Epithelial cell of proximal tubule (primary cell): ENCODE data around the gene ZNF320. TPM values are rescaled to one million over a fixed set of nuclear protein-coding genes. Genes with fewer than 3 reads are reported as not detected.
"Not testable (repeated sequence)": the region's sequence is repeated elsewhere in the genome, so short reads cannot be mapped to it uniquely, and the experiment has no call there.

Source experiments
- DNase-seq: peaks from one replicate; pipeline ENCODE4 v3.0.0-alpha.2; 2011; ENCODE audit warnings: low read depth
- H3K4me3 ChIP-seq: 2 replicates; pipeline ENCODE4 v1.5.1; 2011; ENCODE audit warnings: low read depth, mild to moderate bottlenecking, low read length
- CTCF ChIP-seq: conservative IDR thresholded peaks from 2 replicates; pipeline ENCODE4 v1.5.1; 2012; ENCODE audit warnings: low read depth, mild to moderate bottlenecking, low read length
- total RNA-seq: library from RNA; depleted of rRNA; stranded (reverse); fragments of >200 nt; gene quantifications from 2 replicates; pipeline ENCODE4 v1.2.3, GENCODE V29; 2015

Gene ZNF320
- total RNA-seq, 1 donor from 2014 or later: 18.9 TPM

- no peak for DNase-seq
- no peak for TF ChIP-seq CTCF
- H3K4me3 ChIP-seq: peak overlapping the region; percentile 82
Observed at GRCh38 chr19:52898101-52898500, 666 bp upstream of the ZNF320 start.

GRCh38 chr19:52896431-52897137 lies 851 bp downstream of the ZNF320 start:
- TF ChIP-seq CTCF: no peak
- DNase-seq: no peak
- H3K4me3 ChIP-seq: peak overlapping the region; percentile 82

GRCh38 chr19:52891336-52891735 lies 6.1 kb downstream of the ZNF320 start:
- H3K4me3 ChIP-seq: no peak overlapping the region
- no peak for TF ChIP-seq CTCF
- no peak for DNase-seq

GRCh38 chr19:52889931-52890330 lies 7.5 kb downstream of the ZNF320 start:
- no peak overlapping the region for H3K4me3 ChIP-seq
- no peak for DNase-seq
- no peak for TF ChIP-seq CTCF

- H3K4me3 ChIP-seq: no peak overlapping the region
- DNase-seq: no peak
- no peak for TF ChIP-seq CTCF
Observed at GRCh38 chr19:52889076-52889475, 8.4 kb downstream of the ZNF320 start.

- no peak for TF ChIP-seq CTCF
- no peak for DNase-seq
Observed at GRCh38 chr19:52880895-52881389, 16.5 kb downstream of the ZNF320 start.

GRCh38 chr19:52872996-52873395 lies 24.4 kb downstream of the ZNF320 start:
- not testable (repeated sequence) for H3K4me3 ChIP-seq, DNase-seq

More at GRCh38 chr19:52880895-52881389, 16.5 kb downstream of the ZNF320 start:
- H3K4me3 ChIP-seq: no peak overlapping the region
